SK-N-DZ (cell line): ENCODE data around the gene XAGE5. TPM values are rescaled to one million over a fixed set of nuclear protein-coding genes. Genes with fewer than 3 reads are reported as not detected.
"Not testable (repeated sequence)": the region's sequence is repeated elsewhere in the genome, so short reads cannot be mapped to it uniquely, and the experiment has no call there.

Source experiments
- DNase-seq: peaks from one replicate; pipeline ENCODE4 v3.0.0-alpha.2; 2015; ENCODE audit warnings: low spot score
- polyA plus RNA-seq, 2 experiments: library from polyadenylated mRNA; depleted of rRNA; stranded (reverse); fragments of >200 nt; gene quantifications; 2 replicates each; pipeline ENCODE4 v1.2.3, GENCODE V29; 2014
- small RNA-seq, 2 experiments: library from RNA; depleted of rRNA; stranded (forward); fragments of <200 nt; gene quantifications; one replicate each; pipeline ENCODE3, GENCODE V24; 2014

Gene XAGE5, protein sequence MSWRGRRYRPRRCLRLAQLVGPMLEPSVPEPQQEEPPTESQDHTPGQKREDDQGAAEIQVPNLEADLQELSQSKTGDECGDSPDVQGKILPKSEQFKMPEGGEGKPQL
- 6.5 TPM in 1 of 2 replicates, not detected in the other for polyA plus RNA-seq (2014; cell fraction: cytosol; rRNA removed)
- not detected in 2 replicates for polyA plus RNA-seq (2014; cell fraction: nucleus; rRNA removed)

DNA sequence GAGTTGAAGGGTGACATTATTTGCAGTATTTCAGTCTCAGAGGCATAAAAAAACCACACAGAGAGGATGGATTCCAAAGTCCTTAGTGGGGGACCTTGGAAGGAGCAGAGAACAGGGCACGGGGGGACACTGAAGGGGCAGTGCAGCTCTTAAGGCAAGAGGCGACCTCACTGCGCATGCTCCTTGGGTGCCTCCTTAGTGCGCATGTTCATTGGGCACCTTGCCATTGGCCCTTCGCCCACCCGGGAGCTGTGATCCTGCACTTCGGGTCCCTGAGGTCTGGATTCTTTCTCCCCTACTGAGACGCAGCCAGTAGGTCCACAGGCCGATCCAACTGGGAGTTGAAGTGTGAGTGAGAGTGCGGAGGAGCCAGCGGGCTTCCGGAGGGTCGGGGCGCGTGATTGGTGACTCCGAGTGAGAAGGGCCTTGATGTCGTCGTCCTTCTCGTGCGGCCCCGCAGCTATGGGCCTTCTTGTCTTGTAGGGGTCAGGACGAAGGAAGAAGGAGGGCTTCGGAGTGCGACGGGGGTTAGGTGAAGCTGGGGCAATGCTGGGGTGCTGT, at the start of gene XAGE5:
Gene XAGE5 (plus strand): TSS at position 223 of the 561 bp plus-strand sequence. CDS start 1,280 bp downstream, outside the sequence.
- peak; percentile 6 for DNase-seq

DNA sequence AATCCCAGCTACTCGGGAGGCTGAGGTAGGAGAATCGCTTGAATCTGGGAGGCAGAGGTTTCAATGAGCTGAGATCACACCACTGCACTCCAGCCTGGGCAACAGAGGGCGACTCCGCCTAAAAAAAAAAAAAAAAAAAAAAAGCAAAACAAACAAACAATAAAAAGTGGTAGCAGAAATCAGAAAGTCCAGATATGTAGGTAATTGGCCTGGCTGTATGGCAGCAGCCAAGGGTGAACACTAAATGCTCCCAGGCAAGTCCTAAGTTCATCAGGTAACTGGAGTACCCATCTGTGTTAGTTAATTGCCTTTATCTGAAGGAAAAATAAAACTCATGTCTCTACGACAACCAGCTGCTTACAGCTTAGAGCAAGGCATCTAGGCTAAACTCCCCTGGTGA, 45.1 kb upstream of the XAGE5 start:
- not testable (repeated sequence) for DNase-seq

DNA sequence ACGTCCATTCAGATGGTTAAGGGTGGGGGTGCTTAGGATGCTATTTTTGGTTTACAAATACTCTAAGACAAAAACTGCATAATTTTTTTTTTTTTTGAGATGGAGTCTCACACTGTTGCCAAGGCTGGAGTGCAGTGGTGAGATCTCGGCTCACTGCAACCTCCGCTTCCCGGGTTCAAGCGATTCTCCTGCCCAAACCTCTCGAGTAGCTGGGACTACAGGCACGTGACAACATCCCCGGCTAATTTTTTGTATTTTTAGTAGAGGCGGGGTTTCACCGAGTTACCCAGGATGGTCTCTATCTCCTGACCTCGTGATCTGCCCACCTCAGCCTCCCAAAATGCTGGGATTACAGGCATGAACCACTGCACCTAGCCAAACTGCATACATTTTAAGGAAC, 37.6 kb upstream of the XAGE5 start:
- DNase-seq, result not testable (repeated sequence)

DNA sequence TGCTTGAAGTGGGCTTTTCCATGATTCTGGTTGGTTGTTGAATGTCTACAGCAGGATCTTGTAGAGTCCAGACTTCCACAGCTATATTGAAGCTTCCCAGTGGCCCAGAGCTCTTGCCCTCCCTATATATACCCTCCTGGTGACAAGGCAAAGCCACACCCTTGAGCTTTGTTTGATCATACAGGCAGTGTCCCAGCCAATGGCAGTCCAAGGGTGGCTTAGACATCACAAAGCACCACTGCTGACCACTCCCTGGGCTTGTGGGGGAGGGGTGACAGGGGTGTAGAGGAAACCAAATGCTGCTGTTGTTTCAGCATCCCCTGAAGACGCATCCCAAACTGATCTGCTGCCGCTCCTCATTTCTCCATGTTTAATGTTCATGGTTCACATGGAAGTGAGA, 13.8 kb upstream of the XAGE5 start, which contains the start of gene SPANXN5:
Gene SPANXN5 (minus strand): TSS at position 101 of the 400 bp plus-strand sequence. CDS start 79 bp downstream, at position 22.
- not testable (repeated sequence) for DNase-seq

DNA sequence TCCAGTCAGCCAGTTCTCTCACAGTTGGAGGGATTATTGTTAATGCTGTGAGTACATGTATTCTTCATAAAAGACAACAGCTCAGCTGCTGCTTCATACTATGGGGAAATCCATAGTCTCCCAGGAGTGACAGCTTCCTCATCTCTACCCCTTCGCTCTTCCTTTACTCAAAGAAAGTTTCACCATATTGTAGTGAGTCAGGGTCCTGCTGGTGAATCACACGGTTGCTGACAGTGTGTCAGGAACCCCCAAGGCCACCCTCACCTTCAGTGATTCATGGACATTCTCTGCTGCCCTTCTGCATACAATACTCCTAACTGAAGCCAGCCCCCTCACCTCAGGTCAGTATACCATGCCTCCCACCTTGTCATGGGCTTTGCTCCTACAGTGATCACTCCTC, 6.2 kb upstream of the XAGE5 start:
- DNase-seq, result not testable (repeated sequence)

DNA sequence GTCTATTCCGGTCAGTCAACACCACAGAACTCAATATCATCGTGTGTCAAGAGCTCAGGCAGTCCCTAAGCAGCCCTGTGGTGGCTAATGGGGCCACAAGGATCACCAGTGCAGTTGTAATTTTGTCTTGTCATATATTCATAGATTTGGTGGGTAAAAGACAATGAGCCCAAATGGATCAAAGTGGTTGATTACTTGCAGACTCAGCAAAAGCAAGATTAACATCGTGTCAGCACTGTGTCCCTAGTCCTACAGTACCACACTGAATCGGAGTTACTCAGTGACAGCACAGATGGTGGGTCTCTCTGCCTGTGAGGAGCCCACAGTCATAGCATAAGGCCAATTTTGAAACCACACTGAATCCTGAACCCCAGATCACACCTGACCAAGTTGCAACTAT, 8.7 kb downstream of the XAGE5 start:
- no peak for DNase-seq

DNA sequence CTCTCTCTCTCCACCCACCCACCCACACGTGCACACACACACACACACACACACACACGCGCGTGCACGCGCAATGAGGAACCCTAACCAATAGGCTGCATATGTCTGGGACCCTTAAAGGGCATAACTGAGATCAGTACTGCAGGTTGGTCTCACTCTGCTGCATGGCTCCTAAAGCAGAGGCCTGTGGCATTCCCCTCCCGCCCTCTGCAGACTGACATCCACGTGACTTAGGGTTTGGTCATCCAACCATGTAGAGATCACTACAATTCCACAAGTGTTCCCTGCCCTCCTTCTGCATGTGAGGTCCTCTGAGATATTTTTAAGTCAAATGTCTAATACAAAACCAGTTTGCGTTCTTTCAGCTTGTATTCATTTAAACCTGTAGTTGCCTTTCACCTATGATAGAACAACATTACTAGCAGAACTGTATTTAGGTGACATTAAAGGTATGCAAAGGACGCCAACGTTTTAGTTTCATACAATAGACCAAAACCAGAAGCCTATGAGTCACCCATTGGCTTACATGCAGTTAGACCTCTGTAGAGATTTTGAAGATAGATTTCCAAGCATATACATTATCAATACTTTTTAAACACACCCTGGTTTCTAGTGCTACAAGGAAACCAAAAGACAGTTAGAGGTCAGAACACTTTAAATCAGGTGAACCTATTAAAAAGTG, 10.1 kb downstream of the XAGE5 start:
- no peak for DNase-seq

DNA sequence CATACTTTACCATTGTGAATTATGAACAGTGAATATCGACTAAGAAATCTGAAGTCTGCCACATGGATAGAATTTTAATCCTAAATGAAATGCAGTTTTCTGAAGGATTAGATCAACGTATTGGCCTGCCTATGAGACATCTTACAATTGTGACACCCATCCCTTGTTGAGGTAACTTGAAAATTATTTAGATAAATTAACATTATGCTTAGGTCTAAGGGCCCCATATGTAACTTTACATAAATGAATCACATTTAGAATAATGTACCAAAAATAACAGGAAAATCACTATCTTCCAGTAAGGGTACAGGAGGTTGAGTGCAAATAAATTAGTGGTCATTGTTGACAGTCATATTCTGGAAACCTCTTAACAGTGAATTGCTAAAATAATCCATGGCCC, 13.5 kb downstream of the XAGE5 start:
- no peak for DNase-seq

DNA sequence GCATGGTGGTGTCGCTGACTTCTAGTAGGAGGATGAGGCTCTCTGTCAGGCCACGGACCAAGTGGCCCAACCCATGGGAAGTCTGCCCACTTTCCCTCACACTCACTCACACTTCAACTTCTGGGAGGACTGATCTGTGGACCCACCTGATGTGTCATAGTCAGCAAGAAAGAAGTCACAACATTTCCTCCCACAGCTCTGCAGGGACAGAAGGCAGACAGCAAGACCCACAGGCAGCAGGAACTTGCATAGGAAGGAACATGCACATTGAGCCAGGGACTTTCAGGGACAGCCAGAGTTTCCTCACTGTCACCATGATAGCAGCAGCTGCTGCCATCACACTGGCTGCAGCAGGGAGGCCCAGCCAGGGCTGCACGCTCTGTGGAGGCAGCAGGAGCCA, 19.5 kb downstream of the XAGE5 start:
- DNase-seq, result no peak

DNA sequence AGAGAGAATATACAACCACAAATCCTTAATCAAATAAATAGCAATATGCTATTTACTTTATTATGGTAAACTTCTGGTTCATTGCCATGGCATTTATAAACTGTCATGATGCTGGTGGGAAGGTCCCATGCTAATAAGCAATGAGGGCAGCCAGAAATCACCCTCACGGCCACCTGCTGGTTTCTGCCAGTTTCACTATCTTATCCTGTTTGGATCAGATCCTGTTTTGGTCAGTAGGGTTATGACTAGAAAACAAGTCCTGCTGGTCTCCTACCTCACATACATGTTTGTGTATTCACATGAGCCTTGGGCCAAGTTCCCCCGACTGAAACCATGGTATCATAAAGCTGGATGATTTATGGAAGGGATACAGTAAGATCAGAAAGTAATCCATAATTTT, 28.1 kb downstream of the XAGE5 start:
- DNase-seq, result no peak

DNA sequence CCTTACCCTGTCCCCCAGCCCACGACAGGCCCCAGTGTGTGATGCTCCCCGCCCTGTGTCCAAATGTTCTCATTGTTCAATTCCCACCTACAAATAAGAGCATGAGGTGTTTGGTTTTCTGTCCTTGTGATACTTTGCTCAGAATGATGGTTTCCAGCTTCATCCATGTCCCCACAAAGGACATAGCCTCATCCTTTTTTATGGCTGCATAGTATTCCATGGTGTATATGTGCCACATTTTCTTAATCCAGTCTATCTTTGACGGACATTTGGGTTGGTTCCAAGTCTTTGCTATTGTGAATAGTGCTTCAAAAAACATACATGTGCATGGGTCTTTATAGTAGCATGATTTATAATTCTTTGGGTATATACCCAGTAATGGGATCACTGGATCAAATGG, 32.5 kb downstream of the XAGE5 start:
- not testable (repeated sequence) for DNase-seq

DNA sequence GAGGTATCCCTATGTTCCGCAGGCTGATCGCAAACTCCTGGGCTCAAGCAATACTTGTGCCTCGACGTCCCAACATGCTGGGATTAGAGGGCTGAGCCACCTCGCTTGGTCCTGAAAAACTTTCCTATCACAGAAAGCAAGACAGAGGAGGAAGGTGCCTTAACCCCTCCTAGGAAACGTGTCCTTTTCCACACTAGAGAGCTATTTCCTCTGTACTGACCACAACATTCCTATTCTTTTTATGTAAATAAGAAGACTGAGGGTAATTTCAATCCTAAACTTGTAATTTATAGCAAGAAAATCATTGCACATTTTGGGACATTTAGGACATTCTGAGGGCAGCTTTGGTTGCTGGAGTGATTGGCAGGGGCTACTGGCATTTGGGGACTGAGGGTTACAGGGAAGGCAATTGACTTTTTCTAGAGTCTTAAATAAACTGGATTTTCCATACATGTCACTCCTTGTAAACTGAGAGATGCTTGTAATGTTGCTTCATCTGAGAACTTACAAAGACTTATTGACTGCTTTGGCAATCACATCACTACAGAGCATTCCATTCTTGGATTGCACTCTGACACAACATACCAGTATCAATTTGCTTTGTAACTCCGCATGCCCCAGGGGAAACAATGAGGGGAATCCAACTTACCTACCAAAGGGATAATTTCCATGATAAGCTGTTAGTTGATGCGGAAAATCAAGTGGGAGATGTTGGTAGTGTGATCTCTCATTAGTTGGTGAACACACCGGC, 41.2 kb downstream of the XAGE5 start:
- no peak for DNase-seq

DNA sequence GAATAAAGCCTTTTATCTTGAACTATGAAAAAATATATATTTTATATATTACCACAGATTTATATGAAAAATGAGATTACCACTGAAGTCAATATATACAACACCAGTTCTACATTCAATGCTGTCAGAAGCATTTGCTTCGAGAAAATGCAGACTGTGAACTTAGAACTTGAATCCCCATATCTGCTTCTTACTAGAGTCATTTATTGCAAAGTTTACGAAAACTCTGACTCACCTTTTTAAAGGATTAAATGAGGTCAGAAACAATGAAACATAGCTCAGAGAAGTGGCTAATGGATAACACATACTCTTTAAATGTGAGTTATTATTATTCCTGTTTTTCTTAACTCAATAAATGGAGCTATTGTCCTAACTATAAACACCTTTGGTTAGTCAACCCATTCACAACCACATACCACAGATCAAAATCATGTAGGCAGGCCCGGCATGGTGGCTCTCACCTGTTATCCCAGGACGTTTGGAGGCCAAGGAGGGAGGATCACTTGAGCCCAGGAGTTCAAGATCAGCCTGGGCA, 46.0 kb downstream of the XAGE5 start:
- DNase-seq, result not testable (repeated sequence)

DNA sequence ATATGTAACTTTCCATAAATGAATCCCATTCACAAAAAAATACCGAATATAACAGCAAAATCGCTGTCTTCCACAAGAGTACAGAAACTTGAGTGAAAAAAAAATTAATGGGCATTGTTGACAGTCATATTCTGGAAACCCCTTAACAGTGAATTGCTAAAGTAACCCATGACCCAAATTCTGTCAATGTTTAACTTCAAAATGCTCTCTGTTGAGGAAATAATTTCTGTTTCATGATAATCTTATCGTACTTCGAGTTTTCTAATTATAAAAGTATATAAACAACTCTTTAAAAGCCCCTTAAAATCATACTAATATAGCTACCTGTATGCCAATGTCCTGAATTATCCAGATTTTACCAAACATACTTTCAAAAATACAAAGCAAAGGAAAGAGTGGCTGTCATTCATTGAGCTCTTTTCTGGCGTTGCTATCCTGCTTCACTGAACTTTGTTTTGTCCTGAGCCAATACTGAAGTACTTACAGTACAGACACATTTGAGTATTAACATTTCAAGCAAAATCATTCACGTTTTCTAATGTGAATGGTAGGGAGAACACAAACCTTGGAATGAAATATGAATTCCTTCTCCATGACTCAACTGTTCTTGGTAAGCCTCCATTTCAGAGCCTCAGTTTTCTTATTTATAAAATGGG, 54.4 kb downstream of the XAGE5 start:
- DNase-seq, result no peak

Small RNA genes within 50 kb of the gene (small RNA-seq; reads per million reads assigned to genes)
- gene AC244505.6 (0 reads per million in 2 experiments), gene AC244505.7 (0 reads per million in 2 experiments)
